Activated T-helper 1 cell treated with anti-CD3 and anti-CD28 coated beads, Interleukin-12 subunit alpha, Interleukin-12 subunit beta, Interleukin-2, Interleukin-4 antibody, amounts not matched to agents 30 ng/mL and 10 ng/mL and 1 ng/mL, durations not matched to agents 14 hours and 24 hours and 36 hours (primary cell): ENCODE results near the gene VRTN. TPM values are rescaled to one million over a fixed set of nuclear protein-coding genes. Genes with fewer than 3 reads are reported as not detected.

Experiments used
- DNase-seq: peaks from one replicate; pipeline ENCODE4 v3.0.0; 2021; ENCODE audit warnings: low spot score
- H3K27ac Mint-ChIP-seq: one replicate; pipeline ENCODE4 v1.8.0; 2021; ENCODE audit warnings: mild to moderate bottlenecking, mixed read lengths
- H3K27me3 Mint-ChIP-seq: one replicate; pipeline ENCODE4 v1.8.0; 2022; ENCODE audit warnings: mild to moderate bottlenecking, moderate library complexity, mixed read lengths; ENCODE audit not compliant: insufficient read depth
- H3K36me3 Mint-ChIP-seq: one replicate; pipeline ENCODE4 v1.8.0; 2021; ENCODE audit warnings: low read depth, mixed read lengths
- H3K4me1 Mint-ChIP-seq: one replicate; pipeline ENCODE4 v1.8.0; 2021; ENCODE audit warnings: low read depth, mixed read lengths
- H3K4me3 Mint-ChIP-seq: one replicate; pipeline ENCODE4 v1.8.0; 2021; ENCODE audit warnings: mild to moderate bottlenecking, moderate library complexity, mixed read lengths
- H3K9me3 Mint-ChIP-seq: one replicate; pipeline ENCODE4 v1.8.0; 2021; ENCODE audit warnings: mixed read lengths
- intact Hi-C: fragments of 100-400 bp; cut with micrococcal nuclease; formaldehyde crosslinking; loops from one replicate; pipeline ENCODE4 v1.15.1; 2024
- total RNA-seq: library from RNA; stranded (reverse); gene quantifications from 2 replicates; pipeline ENCODE4 v1.2.3, GENCODE V29; 2022

VRTN gene
- total RNA-seq, result not detected in 2 replicates

GRCh38 chr14:74348241-74348734, at the start of gene VRTN:
VRTN (plus strand) TSS chr14:74348471; CDS start chr14:74356784, 8,313 bp downstream.
- peaks cover 22% of the 10 kb centered on the region for H3K27me3 Mint-ChIP-seq
- no peaks in the 10 kb centered on the region for H3K36me3 Mint-ChIP-seq
- H3K9me3 Mint-ChIP-seq, result no peaks in the 10 kb centered on the region
- no peak for DNase-seq
- no peak within 1 kb of the TSS for H3K27ac Mint-ChIP-seq
- intact Hi-C loops, result no loop called here
- H3K4me1 Mint-ChIP-seq, result no peaks in the 10 kb centered on the region
- no peak within 1 kb of the TSS for H3K4me3 Mint-ChIP-seq

GRCh38 chr14:74299061-74299545, 49.2 kb upstream of the VRTN start:
- Mint-ChIP-seq H3K27me3 (no peaks in the 10 kb centered on the region), H3K4me3 (no peak overlapping the region), H3K27ac (peak overlapping the region; percentile 10), H3K36me3 (peaks cover 19% of the 10 kb centered on the region), H3K9me3 (no peaks in the 10 kb centered on the region), H3K4me1 (peaks cover 22% of the 10 kb centered on the region)
- DNase-seq, result no peak
- intact Hi-C loops, result no loop called here

GRCh38 chr14:74301594-74302151, 46.6 kb upstream of the VRTN start:
- intact Hi-C loops, result loop anchor here (2.0 to 5.0 kb wide), 4 partner anchors 191 to 581 kb away; partner anchors contain the start of genes ALDH6A1, DLST, ISCA2 and LIN52
- H3K9me3 Mint-ChIP-seq, result no peaks in the 10 kb centered on the region
- peak overlapping the region; percentile 99 for H3K4me3 Mint-ChIP-seq
- no peaks in the 10 kb centered on the region for H3K27me3 Mint-ChIP-seq
- H3K36me3 Mint-ChIP-seq, result peaks cover 14% of the 10 kb centered on the region
- peaks cover 22% of the 10 kb centered on the region for H3K4me1 Mint-ChIP-seq
- DNase-seq, result no peak
- no peak overlapping the region for H3K27ac Mint-ChIP-seq

GRCh38 chr14:74302152-74302628, 46.1 kb upstream of the VRTN start:
- Mint-ChIP-seq H3K27ac (peak overlapping the region; percentile 86), H3K4me3 (peak overlapping the region; percentile 99), H3K4me1 (peaks cover 22% of the 10 kb centered on the region), H3K27me3 (no peaks in the 10 kb centered on the region), H3K36me3 (peaks cover 12% of the 10 kb centered on the region), H3K9me3 (no peaks in the 10 kb centered on the region)
- intact Hi-C loops, result loop anchor here (2.0 to 5.0 kb wide), 4 partner anchors 191 to 580 kb away; partner anchors contain the start of genes ALDH6A1, DLST, ISCA2 and LIN52
- DNase-seq, result no peak

- DNase-seq, result peak; percentile 79
- Mint-ChIP-seq H3K27ac (peak within 1 kb of the TSS; percentile 86), H3K36me3 (peaks cover 10% of the 10 kb centered on the region), H3K9me3 (no peaks in the 10 kb centered on the region), H3K4me3 (peak within 1 kb of the TSS; percentile 99), H3K4me1 (peaks cover 22% of the 10 kb centered on the region), H3K27me3 (no peaks in the 10 kb centered on the region)
- intact Hi-C loops, result loop anchor here (1.0 to 5.0 kb wide), 5 partner anchors 46 to 579 kb away; partner anchors contain the start of genes ALDH6A1, DLST, ISCA2 and LIN52
Observed at GRCh38 chr14:74302634-74303569, 45.4 kb upstream of the VRTN start, which contains the start of gene ABCD4. ABCD4 (minus strand) TSS chr14:74302934; CDS start chr14:74302912, 22 bp downstream.

GRCh38 chr14:74308695-74309094, 39.6 kb upstream of the VRTN start:
- H3K27me3 Mint-ChIP-seq, result peaks cover 3% of the 10 kb centered on the region
- intact Hi-C loops, result no loop called here
- H3K36me3 Mint-ChIP-seq, result no peaks in the 10 kb centered on the region
- no peak for DNase-seq
- no peaks in the 10 kb centered on the region for H3K9me3 Mint-ChIP-seq
- no peaks in the 10 kb centered on the region for H3K4me1 Mint-ChIP-seq
- no peak overlapping the region for H3K27ac Mint-ChIP-seq
- no peak overlapping the region for H3K4me3 Mint-ChIP-seq

GRCh38 chr14:74309125-74310022, 38.9 kb upstream of the VRTN start:
- no peak overlapping the region for H3K27ac Mint-ChIP-seq
- H3K36me3 Mint-ChIP-seq, result no peaks in the 10 kb centered on the region
- no peak for DNase-seq

GRCh38 chr14:74312161-74312560, 36.1 kb upstream of the VRTN start:
- Mint-ChIP-seq H3K4me3 (no peak overlapping the region), H3K9me3 (no peaks in the 10 kb centered on the region), H3K27me3 (peaks cover 3% of the 10 kb centered on the region), H3K36me3 (no peaks in the 10 kb centered on the region), H3K27ac (no peak overlapping the region), H3K4me1 (no peaks in the 10 kb centered on the region)
- DNase-seq, result no peak
- intact Hi-C loops, result no loop called here

More at GRCh38 chr14:74309125-74310022, 38.9 kb upstream of the VRTN start:
- no peak overlapping the region for H3K4me3 Mint-ChIP-seq
- no peaks in the 10 kb centered on the region for H3K4me1 Mint-ChIP-seq
- intact Hi-C loops, result no loop called here
- peaks cover 3% of the 10 kb centered on the region for H3K27me3 Mint-ChIP-seq
- H3K9me3 Mint-ChIP-seq, result no peaks in the 10 kb centered on the region

- intact Hi-C loops, result no loop called here
- no peaks in the 10 kb centered on the region for H3K4me1 Mint-ChIP-seq
- H3K4me3 Mint-ChIP-seq, result no peak overlapping the region
- no peak for DNase-seq
- no peak overlapping the region for H3K27ac Mint-ChIP-seq
- H3K36me3 Mint-ChIP-seq, result no peaks in the 10 kb centered on the region
- peaks cover 3% of the 10 kb centered on the region for H3K27me3 Mint-ChIP-seq
- H3K9me3 Mint-ChIP-seq, result no peaks in the 10 kb centered on the region
Observed at GRCh38 chr14:74313601-74314000, 34.7 kb upstream of the VRTN start.

- intact Hi-C loops, result no loop called here
- H3K9me3 Mint-ChIP-seq, result no peaks in the 10 kb centered on the region
- no peaks in the 10 kb centered on the region for H3K27me3 Mint-ChIP-seq
- no peak for DNase-seq
- no peak overlapping the region for H3K4me3 Mint-ChIP-seq
- H3K27ac Mint-ChIP-seq, result no peak overlapping the region
- H3K36me3 Mint-ChIP-seq, result no peaks in the 10 kb centered on the region
- H3K4me1 Mint-ChIP-seq, result no peaks in the 10 kb centered on the region
Observed at GRCh38 chr14:74314576-74314975, 33.7 kb upstream of the VRTN start.

GRCh38 chr14:74324931-74325361, 23.3 kb upstream of the VRTN start:
- Mint-ChIP-seq H3K4me1 (no peaks in the 10 kb centered on the region), H3K4me3 (no peak overlapping the region), H3K27me3 (peaks cover 7% of the 10 kb centered on the region), H3K27ac (no peak overlapping the region), H3K9me3 (no peaks in the 10 kb centered on the region), H3K36me3 (no peaks in the 10 kb centered on the region)
- intact Hi-C loops, result no loop called here
- DNase-seq, result no peak

- Mint-ChIP-seq H3K4me3 (no peak overlapping the region), H3K27ac (no peak overlapping the region), H3K4me1 (no peaks in the 10 kb centered on the region), H3K9me3 (no peaks in the 10 kb centered on the region), H3K27me3 (peaks cover 7% of the 10 kb centered on the region), H3K36me3 (no peaks in the 10 kb centered on the region)
- no peak for DNase-seq
- intact Hi-C loops, result no loop called here
Observed at GRCh38 chr14:74325446-74325845, 22.8 kb upstream of the VRTN start.
